HG03571 (cell line): ENCODE results near the gene PMEPA1.
"Not testable (repeated sequence)": the region's sequence is repeated elsewhere in the genome, so short reads cannot be mapped to it uniquely, and the experiment has no call there.

Experiments
- ATAC-seq: cut with Tn5 transposase; IDR thresholded peaks from one replicate; pipeline ENCODE4 v1.9.1; 2021; ENCODE audit not compliant: unreplicated experiment

PMEPA1 gene

GRCh38 chr20:57652606-57653545, 56.9 kb downstream of the PMEPA1 start:
- ATAC-seq: no peak

GRCh38 chr20:57651881-57652605, 57.8 kb downstream of the PMEPA1 start:
- ATAC-seq: no peak

GRCh38 chr20:57650756-57651483, 58.9 kb downstream of the PMEPA1 start:
- ATAC-seq: no peak

- no peak for ATAC-seq
These were observed 59.5 kb downstream of the PMEPA1 start for GRCh38 chr20:57650266-57650665.

- ATAC-seq: no peak
These were observed 60.2 kb downstream of the PMEPA1 start for GRCh38 chr20:57649617-57650015.

- ATAC-seq: no peak
These were observed 60.8 kb downstream of the PMEPA1 start for GRCh38 chr20:57648878-57649616.

- no peak for ATAC-seq
These were observed 61.7 kb downstream of the PMEPA1 start for GRCh38 chr20:57647933-57648785.

- ATAC-seq: no peak
These were observed 62.5 kb downstream of the PMEPA1 start for GRCh38 chr20:57647006-57647932.

- no peak for ATAC-seq
These were observed 70.9 kb downstream of the PMEPA1 start for GRCh38 chr20:57638895-57639236.

- ATAC-seq: no peak
These were observed 71.5 kb downstream of the PMEPA1 start for GRCh38 chr20:57638173-57638894.

GRCh38 chr20:57633945-57634491, 75.8 kb downstream of the PMEPA1 start:
- no peak for ATAC-seq

- no peak for ATAC-seq
These were observed 77.5 kb downstream of the PMEPA1 start for GRCh38 chr20:57632286-57632685.

GRCh38 chr20:57630061-57630460, 79.8 kb downstream of the PMEPA1 start:
- no peak for ATAC-seq

GRCh38 chr20:57629491-57629901, 80.3 kb downstream of the PMEPA1 start:
- not testable (repeated sequence) for ATAC-seq

- not testable (repeated sequence) for ATAC-seq
These were observed 80.9 kb downstream of the PMEPA1 start for GRCh38 chr20:57628962-57629308.

GRCh38 chr20:57628047-57628961, 81.5 kb downstream of the PMEPA1 start:
- ATAC-seq: no peak

GRCh38 chr20:57627339-57627738, 82.5 kb downstream of the PMEPA1 start:
- no peak for ATAC-seq
